HG03521 (cell line): ENCODE data around the gene ATAD5.

Experiments
- ATAC-seq: cut with Tn5 transposase; IDR thresholded peaks from one replicate; pipeline ENCODE4 v1.9.1; 2021; ENCODE audit warnings: mild to moderate bottlenecking, moderate library complexity; ENCODE audit not compliant: unreplicated experiment

The ATAD5 gene

DNA sequence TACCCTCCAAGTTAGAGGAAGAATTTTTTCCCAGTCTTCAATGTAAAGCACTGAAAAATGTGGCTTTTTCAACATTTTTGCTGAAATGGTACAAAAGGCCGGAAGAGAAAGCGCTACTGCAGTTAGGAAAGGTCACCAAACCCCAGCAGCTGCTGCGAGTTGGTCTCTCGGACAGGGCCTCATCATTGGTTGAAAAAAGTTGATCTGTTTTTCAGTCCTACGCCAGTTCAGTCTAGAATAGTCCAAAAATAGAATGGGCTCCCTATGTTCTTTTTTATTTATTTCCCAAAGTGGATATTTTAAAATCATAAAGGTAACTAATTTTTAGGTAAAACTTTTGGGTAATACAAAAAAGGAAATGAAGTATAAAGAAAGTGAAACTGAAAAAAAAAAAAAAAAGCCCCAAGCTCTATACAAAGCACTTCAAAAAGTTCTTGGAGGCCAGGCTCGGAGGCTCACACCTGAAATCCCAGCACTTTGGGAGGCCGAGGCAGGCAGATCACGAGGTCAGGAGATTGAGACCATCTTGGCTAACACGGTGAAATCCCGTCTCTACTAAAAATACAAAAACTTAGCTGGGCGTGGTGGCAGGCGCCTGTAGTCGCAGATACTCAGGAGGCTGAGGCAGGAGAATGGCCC lies 107.4 kb downstream of the ATAD5 start:
- no peak for ATAC-seq

DNA sequence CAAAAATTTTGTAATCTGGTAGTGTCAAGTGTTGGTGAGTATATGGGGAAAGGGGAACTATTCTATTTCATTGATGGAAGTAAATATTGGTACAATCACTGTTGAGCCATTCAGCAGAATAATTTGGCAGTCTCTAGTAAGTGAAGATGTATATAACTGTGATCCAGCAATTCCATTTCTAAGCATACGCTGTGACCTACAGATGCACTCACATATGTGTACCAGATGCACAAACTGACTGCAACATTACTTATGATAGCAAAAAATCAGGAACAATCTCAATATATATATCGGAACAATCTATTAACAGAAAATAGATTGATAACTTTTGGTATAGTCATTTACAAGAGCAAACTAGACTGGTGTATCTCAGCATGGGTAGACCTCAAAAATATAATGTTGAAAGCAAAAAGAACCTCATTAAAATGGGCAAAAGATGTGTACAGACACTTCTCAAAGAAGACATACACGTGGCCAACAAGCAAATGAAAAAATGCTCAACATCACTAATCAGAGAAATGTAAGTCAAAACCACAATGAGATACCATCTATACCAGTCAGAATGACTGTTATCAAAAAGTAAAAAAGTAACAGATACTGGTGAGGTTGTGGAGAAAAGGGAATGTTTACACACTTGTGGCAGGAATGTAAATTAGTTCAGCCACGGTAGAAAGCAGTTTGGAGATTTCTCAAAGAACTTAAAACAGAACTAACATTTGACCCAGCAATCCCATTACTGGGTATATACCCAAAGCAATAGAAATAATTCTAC lies 110.7 kb downstream of the ATAD5 start:
- no peak for ATAC-seq
